ENCODE measurements around the gene MPO. TPM values are rescaled to one million over a fixed set of nuclear protein-coding genes. Genes with fewer than 3 reads are reported as not detected.

MPO gene
- total and polyA plus RNA-seq, 12 donors = 0.13 to 1.4 (median 0.36) TPM; not detected in 3

DNA sequence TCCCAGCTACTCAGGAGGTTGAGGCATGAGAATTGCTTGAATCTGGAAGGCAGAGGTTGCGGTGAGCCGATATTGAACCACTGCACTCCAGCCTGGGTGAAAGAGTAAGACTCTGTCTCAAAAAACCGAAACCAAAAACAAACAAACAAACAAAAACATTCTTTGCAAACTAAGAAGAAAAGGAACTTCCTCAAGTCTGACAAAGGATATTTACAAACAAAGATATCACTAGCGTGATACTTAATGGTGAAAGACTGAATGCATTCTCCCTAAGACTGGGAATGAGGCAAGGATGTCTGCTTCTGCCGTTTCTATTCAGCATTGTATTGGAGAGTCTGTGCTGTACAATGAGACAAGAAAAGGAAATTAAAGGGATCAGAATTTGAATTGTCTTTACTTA, 10.5 kb upstream of the MPO start:
- Histone ChIP-seq H3K4me3 (no peak overlapping the region), H3K9me3 (replicated peaks in 1 of 3) (no peaks in the 10 kb centered on the region), H3K27me3 (peaks cover 28% of the 10 kb centered on the region), H3K36me3 (replicated peaks in 1 of 2) (no peaks in the 10 kb centered on the region), H3K27ac (no peak overlapping the region), H3K4me1 (replicated peaks in 1 of 2) (no peaks in the 10 kb centered on the region)
- intact Hi-C loops (cut with DNase I) = no loop called here
- WGBS, 4 donors = 72 to 78% (median 75%) methylated on average over 5 of the region's 5 CpGs
- DNase-seq = no peak
- TF ChIP-seq, protein P1, sequence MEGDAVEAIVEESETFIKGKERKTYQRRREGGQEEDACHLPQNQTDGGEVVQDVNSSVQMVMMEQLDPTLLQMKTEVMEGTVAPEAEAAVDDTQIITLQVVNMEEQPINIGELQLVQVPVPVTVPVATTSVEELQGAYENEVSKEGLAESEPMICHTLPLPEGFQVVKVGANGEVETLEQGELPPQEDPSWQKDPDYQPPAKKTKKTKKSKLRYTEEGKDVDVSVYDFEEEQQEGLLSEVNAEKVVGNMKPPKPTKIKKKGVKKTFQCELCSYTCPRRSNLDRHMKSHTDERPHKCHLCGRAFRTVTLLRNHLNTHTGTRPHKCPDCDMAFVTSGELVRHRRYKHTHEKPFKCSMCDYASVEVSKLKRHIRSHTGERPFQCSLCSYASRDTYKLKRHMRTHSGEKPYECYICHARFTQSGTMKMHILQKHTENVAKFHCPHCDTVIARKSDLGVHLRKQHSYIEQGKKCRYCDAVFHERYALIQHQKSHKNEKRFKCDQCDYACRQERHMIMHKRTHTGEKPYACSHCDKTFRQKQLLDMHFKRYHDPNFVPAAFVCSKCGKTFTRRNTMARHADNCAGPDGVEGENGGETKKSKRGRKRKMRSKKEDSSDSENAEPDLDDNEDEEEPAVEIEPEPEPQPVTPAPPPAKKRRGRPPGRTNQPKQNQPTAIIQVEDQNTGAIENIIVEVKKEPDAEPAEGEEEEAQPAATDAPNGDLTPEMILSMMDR (IDR thresholded peaks at IDR 0.05) = no peak
- TF ChIP-seq POLR2A (IDR thresholded peaks at IDR 0.05) = no peak

DNA sequence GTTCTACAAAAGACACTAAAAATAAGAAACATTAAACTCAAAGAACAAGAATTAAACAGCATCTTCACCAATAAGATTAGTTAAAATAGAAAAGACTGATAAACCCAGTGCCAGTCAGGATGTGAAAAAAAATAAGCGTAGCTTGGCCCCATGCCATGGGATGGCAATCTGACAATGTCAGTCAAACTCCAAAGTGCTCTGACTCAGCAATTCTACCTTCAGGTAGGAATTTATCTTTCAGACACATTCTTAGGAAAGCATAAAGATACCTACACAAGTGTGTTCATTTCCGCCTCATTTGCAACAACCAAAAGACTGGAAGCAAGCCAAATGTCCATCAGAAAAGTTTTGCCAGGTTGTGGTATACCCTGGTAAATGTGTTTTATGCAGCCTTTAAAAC, 9.1 kb upstream of the MPO start:
- Histone ChIP-seq H3K4me1 (replicated peaks in 1 of 2) (no peaks in the 10 kb centered on the region), H3K4me3 (no peak overlapping the region), H3K36me3 (replicated peaks in 1 of 2) (no peaks in the 10 kb centered on the region), H3K27me3 (peaks cover 29% of the 10 kb centered on the region), H3K9me3 (replicated peaks in 1 of 3) (no peaks in the 10 kb centered on the region), H3K27ac (no peak overlapping the region)
- intact Hi-C loops (cut with DNase I) = no loop called here
- no peak for TF ChIP-seq POLR2A (IDR thresholded peaks at IDR 0.05)
- TF ChIP-seq, protein P1 (IDR thresholded peaks at IDR 0.05) = no peak
- peak in 1 of 7 donors; percentile 3 for DNase-seq
- 40 to 49% (median 44%) methylated on average over 2 of the region's 2 CpGs for WGBS, 4 donors

DNA sequence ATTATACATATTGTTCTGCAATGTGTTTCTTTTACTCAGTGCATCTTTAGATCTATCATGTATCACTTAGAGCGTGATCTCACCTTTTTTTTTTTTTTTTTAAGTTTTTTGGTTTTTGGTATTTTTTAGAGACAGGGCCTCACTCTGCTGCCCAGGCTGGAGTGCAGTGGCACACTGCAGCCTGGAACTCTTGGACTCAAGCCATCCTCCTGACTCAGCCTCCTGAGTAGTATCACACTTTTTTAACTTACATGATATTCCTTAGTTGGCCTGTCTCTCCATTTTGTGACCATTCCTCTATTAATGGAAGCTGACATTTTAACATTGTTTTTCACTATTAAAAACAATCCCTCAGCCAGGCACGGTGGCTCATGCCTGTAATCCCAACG, 4.7 kb upstream of the MPO start:
- intact Hi-C loops (cut with DNase I) = no loop called here
- Histone ChIP-seq H3K27me3 (peaks cover 26% of the 10 kb centered on the region), H3K36me3 (replicated peaks in 1 of 2) (no peaks in the 10 kb centered on the region), H3K9me3 (replicated peaks in 1 of 3) (no peaks in the 10 kb centered on the region), H3K4me3 (no peak overlapping the region), H3K27ac (no peak overlapping the region), H3K4me1 (replicated peaks in 1 of 2) (no peaks in the 10 kb centered on the region)
- TF ChIP-seq POLR2A (IDR thresholded peaks at IDR 0.05) = no peak
- DNase-seq = peak in 1 of 7 donors; percentile 15
- 88 to 93% (median 92%) methylated on average over 3 of the region's 3 CpGs for WGBS, 4 donors

DNA sequence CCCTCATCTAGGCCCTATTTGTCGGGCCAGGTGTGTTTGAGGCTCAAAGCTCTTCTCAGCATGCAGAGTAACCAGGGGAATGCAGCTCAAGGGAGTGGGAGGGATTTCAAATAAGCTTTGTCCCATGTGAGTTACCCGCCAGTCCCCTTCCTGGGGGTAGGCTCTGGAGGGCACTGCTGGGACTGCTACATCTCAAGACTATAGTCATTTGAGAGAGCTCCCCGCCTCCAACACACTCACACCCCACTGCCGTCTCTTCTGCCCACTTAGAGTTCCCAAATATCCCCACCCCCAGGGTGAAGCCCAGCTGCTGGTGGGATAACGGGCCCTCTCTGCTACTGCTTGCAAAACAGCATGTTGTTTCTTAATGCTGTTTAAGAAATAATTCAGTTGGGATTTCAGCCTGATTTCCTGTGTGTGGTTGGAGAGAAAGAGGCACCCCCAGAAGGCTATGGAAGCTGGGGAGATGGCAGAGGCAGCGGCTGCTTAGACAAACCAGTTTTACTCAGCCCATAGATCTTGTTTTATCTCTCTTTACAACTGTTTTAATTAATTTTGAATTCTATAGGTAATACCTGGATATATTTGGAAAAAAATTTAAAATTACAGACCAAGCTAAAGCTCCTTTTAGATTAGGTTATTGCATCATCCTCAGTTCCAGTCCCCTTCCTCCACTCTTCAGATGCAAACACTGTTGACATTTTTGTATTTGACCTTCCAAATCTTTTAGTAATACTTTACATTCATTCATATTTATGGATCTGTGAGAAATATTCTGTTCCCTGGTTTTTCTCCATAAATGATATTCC, 4.1 kb upstream of the MPO start:
- peak in 1 of 7 donors; percentile 5 for DNase-seq
- intact Hi-C loops (cut with DNase I) = no loop called here
- WGBS, 4 donors = 56 to 79% (median 70%) methylated on average over 6 of the region's 6 CpGs
- TF ChIP-seq, protein P1 (IDR thresholded peaks at IDR 0.05) = no peak
- TF ChIP-seq POLR2A (IDR thresholded peaks at IDR 0.05) = no peak
- Histone ChIP-seq H3K36me3 (replicated peaks in 1 of 2) (no peaks in the 10 kb centered on the region), H3K4me1 (replicated peaks in 1 of 2) (no peaks in the 10 kb centered on the region), H3K27ac (no peak overlapping the region), H3K4me3 (no peak overlapping the region), H3K9me3 (replicated peaks in 1 of 3) (no peaks in the 10 kb centered on the region), H3K27me3 (peaks cover 21% of the 10 kb centered on the region)
